CD4-positive, alpha-beta T cell treated with Interleukin-15 for 1 hour (primary cell): ENCODE data around the gene LTBP1.
"Not testable (repeated sequence)": the region's sequence is repeated elsewhere in the genome, so short reads cannot be mapped to it uniquely, and the experiment has no call there.

Experiments used
- DNase-seq: peaks from one replicate; pipeline ENCODE4 v3.0.0-alpha.2; 2020

LTBP1 gene

GRCh38 chr2:32962690-32963089 is 15.9 kb downstream of the LTBP1 start:
- no peak for DNase-seq

- no peak for DNase-seq
Measured at GRCh38 chr2:32963941-32964340, 17.2 kb downstream of the LTBP1 start.

GRCh38 chr2:32965523-32966171 is 18.9 kb downstream of the LTBP1 start:
- DNase-seq, result no peak

- DNase-seq, result no peak
Measured at GRCh38 chr2:32969444-32970162, 22.9 kb downstream of the LTBP1 start.

- not testable (repeated sequence) for DNase-seq
Measured at GRCh38 chr2:32973772-32974171, 27.0 kb downstream of the LTBP1 start.

GRCh38 chr2:32976409-32977063 is 29.8 kb downstream of the LTBP1 start:
- no peak for DNase-seq

- DNase-seq, result no peak
Measured at GRCh38 chr2:32977228-32977758, 30.5 kb downstream of the LTBP1 start.

- no peak for DNase-seq
Measured at GRCh38 chr2:32981612-32982011, 34.9 kb downstream of the LTBP1 start.

- not testable (repeated sequence) for DNase-seq
Measured at GRCh38 chr2:32983193-32983924, 36.6 kb downstream of the LTBP1 start.

- DNase-seq, result no peak
Measured at GRCh38 chr2:32986480-32986879, 39.7 kb downstream of the LTBP1 start.

GRCh38 chr2:32988525-32988924 is 41.8 kb downstream of the LTBP1 start:
- no peak for DNase-seq

GRCh38 chr2:32990556-32990955 is 43.8 kb downstream of the LTBP1 start:
- DNase-seq, result no peak

GRCh38 chr2:32991091-32991845 is 44.5 kb downstream of the LTBP1 start:
- DNase-seq, result no peak

GRCh38 chr2:32993005-32993539 is 46.3 kb downstream of the LTBP1 start:
- no peak for DNase-seq

- DNase-seq, result no peak
Measured at GRCh38 chr2:32997705-32998104, 51.0 kb downstream of the LTBP1 start.

- DNase-seq, result no peak
Measured at GRCh38 chr2:33000986-33001385, 54.2 kb downstream of the LTBP1 start.

GRCh38 chr2:33001823-33002222 is 55.1 kb downstream of the LTBP1 start:
- DNase-seq, result no peak

GRCh38 chr2:33002863-33003262 is 56.1 kb downstream of the LTBP1 start:
- DNase-seq, result no peak

- DNase-seq, result no peak
Measured at GRCh38 chr2:33005057-33005456, 58.3 kb downstream of the LTBP1 start.

- DNase-seq, result no peak
Measured at GRCh38 chr2:33008716-33009115, 62.0 kb downstream of the LTBP1 start.

- no peak for DNase-seq
Measured at GRCh38 chr2:33009249-33009648, 62.5 kb downstream of the LTBP1 start.

GRCh38 chr2:33011373-33011772 is 64.6 kb downstream of the LTBP1 start:
- DNase-seq, result no peak
